HK-2 (cell line): ENCODE data around the gene RRP1.
"Not testable (repeated sequence)": the region's sequence is repeated elsewhere in the genome, so short reads cannot be mapped to it uniquely, and the experiment has no call there.

ENCODE experiments used
- DNase-seq: peaks from one replicate; pipeline ENCODE4 v3.0.0-alpha.2; 2018; ENCODE audit not compliant: unreplicated experiment

The RRP1 gene

DNA sequence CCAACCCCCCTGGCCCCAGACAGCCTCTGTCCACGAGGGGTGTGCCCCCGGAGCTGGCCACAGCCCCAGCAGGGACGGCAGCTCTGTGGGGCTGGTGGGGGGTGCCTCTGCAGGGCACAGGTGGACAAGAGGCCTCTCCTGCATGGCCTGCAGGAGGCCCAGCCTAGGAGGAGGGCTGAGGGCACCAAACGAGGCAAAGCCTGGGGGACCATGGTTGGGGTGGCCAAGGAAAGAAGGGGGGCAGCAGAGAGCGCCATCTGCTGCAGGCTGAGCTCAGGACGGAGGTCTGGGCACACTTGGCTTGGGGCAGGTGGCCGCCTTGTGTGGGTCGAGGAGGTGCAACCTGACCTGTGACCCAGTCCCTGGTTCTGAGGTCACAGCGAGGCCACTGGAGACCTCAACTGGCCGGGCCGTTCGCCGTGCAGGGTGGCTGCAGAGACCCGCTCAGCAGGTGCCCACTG lies 27.3 kb downstream of the RRP1 start:
- DNase-seq = no peak

DNA sequence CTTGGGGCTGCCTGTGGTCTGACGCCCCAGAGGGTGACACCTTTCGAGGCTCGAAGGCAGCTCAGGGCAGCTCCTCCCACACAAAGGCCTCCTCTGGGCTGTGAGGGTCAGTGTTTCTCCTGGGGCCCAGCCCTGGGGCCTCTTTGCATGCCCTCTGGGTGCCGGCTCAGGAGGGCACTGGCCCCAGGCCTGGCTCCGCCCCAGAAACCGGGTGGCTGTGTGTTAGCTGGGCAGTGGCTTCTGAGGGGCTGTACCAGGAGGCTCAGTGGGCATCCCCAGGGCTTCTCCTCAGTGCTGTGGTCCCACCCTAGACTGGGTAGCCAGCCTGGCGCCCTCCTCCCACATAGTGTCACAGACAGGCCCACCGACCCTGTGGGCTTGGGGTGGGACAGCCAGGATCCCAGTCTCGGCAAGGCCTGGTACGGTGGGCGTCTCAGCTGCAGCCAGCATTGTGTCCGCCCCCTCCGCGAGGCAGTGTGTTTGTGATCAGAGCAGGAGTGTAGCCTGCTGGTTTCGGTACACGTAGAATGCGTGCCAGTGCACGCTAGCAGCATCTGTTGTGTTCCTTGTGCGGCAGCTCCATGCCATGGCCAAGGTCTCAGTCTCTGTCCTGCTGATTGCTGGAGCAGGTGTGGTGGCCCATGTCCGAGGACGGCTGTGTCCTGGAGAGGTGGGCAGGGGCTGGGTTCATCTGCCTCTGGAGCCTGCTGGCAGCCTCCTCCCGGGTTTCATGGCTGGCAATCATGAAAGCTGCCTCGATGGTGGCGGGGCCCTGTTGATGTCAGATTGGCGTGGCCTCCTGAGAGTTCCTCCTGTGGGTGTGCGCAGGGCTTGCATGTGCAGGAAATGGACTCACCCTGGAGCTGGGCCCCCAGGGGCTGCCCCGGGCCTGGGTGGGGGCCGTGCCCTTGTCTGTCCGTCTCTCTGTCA lies 28.0 kb downstream of the RRP1 start:
- DNase-seq = no peak

DNA sequence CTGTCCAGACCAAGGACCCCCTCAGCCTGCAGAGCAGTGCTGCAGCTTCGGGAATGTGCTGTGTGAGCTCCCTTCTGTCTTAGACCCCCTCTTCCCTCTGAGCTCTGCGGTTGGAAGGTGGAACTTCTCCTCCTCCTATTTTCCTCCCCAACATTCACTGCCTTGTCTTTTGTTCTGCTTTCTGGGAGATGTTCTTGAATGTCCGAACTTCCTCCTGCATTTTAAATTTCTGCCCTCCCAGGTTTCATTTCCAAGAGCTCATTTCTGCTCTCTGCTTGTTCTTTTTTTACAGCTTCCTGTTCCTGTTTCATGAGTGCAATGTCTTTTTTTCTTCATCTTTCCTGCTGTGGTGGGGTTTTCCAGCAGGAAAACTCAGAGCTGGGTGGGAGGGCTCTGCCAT lies 29.3 kb downstream of the RRP1 start:
- DNase-seq = no peak

- no peak for DNase-seq
Measured at GRCh38 chr21:43819511-43820405, 30.4 kb downstream of the RRP1 start.

DNA sequence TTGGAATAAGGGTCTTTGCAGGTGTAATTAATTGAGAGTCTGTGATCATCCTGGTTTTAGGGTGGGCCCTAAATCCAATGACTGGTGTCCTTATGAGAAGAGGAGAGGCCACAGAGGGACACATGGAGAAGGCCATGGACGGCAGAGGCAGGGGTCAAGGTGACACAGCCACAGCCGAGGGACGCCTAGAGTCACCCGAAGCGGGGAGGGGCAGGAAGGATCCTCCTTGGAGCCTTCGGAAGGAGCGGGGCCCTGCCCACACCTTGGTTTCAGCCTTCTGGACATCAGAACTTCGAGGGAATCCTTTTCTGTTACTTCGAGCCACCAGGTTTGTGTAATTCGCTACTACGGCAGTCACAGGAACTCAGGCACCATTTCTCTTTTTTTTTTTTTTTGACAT lies 31.1 kb downstream of the RRP1 start:
- DNase-seq = no peak

- DNase-seq = not testable (repeated sequence)
Measured at GRCh38 chr21:43822166-43822565, 32.8 kb downstream of the RRP1 start.

- not testable (repeated sequence) for DNase-seq
Measured at GRCh38 chr21:43822741-43823140, 33.4 kb downstream of the RRP1 start.

DNA sequence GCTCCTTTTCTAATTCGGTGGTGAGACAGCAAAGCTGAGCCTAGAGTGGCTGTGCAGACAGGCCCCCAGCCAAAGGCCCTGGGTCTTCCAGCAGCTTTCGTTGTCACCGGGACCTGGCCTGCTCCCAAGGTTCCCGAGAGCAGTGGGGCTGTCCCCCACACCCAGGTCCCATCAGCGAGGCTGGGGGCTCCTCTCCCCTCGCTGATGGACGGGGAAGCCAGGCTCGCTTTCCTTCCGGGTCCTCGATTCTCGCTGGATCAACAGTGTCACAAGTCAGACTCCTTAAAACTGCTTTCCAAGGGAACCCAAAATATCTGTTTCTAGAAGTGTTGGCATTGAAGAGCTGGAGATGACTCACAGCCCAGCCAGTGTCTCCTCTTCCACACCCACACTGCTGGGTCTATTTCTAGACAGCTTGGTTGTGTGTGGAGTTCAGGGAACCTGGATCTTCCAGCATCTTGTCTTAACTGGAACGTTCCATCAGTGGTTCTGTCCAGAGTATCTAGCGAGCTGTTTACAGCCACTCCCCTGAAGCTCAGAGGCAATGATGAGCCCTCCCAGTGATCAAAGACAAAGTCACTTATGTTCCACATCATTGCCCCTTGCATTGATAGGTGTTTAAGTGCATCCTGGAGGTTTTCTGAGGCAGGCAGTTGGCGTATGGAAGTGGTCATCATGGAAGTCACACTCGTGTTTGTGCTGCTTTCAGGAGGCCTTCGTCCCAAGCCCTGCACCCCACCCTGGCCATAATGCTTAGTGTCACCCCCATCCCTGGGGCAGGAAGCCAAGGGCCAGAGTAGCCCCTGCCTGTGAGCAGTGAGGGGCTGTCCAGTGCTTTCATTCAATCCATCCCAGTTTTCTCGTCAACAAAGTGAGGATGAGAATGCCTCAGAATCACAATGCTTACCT lies 35.2 kb downstream of the RRP1 start:
- DNase-seq = no peak

DNA sequence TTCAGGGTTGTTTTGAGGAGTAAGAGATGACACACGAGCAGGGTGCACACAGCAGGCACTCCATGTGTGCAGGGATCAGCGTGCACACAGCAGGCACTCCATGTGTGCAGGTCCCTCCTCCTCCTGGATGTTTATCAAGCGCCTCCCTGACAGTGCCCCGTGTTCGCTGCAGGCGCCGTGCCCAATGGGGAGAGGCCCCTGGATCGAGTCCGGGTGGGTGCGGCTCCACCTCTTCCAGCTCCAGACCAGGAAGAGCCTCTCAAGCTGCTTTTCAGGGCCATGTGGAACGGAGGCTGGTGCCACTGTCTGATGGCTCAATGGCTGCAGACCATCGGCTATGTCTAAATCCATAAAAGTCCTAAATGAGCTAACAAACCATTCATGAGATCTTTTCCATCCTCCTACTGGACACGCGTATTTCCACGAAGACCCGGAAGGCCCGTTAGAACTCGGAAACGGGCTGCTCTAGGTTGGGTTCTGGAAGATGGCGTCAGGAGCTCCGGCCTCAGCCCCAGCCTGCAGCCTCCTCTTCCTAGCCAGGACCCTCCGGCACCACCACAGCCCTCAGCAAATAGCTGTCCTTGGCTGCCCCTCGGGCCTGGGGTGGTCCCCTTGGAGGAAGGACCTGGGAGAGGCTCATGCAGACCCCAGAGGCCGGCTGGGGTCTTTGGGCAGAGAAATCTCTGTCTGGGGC lies 36.0 kb downstream of the RRP1 start:
- DNase-seq = no peak

DNA sequence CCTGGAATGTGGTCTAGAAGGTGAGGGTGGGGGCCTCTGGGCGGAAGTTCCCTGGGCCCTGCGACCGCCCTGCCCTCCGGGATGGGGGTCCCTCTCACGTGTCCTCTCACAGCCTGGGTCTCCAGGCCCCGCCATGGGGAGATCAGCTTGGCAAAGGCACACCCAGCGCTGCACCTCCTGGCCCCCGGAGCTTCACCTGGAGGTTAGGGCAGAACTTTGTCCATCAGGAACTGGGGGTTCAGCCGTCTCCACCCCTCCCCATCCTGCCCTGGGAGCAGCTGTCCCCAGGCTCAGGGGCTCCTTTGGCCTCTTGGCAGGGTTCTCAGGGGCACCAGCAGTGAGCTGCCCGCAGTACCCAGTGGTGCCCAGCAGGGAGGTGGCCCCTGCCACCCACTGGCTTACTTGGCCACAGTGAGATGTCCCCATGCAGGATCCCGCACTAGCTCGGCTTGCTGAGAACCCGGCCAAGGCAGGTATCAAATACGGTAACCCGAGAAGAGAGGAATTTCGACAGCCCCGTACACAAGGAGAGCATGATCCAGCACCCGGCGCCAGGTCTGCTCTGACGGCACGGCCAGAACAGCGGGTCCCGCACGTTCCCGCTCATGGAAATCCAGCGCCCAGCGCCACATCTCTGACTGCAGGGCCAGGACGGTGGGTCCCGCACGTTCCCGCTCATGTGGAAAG lies 36.7 kb downstream of the RRP1 start:
- no peak for DNase-seq

DNA sequence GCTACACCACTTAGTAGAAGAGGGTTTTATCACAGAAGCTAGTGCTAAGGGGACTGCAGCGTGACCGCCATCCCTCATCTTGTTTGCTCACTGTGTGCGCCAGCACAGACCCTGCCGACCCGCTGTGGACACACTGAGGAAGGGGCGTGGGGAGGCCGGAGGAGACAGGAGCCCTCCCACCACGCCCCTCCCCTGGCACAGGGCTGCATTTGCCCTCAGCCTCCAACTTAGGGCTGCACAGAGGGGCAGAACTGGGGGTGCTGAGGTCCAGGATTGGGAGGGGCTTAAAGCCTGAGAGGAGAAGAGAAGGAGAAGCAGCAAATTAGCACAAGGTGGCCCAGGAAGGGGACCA lies 37.2 kb downstream of the RRP1 start:
- no peak for DNase-seq

GRCh38 chr21:43827015-43827611 lies 37.7 kb downstream of the RRP1 start:
- DNase-seq = peak; percentile 47

- no peak for DNase-seq
Measured at GRCh38 chr21:43829161-43829560, 39.8 kb downstream of the RRP1 start.

- no peak for DNase-seq
Measured at GRCh38 chr21:43829575-43830119, 40.3 kb downstream of the RRP1 start.

GRCh38 chr21:43832158-43832550 lies 42.8 kb downstream of the RRP1 start:
- DNase-seq = no peak

- no peak for DNase-seq
Measured at GRCh38 chr21:43832648-43833047, 43.3 kb downstream of the RRP1 start.

DNA sequence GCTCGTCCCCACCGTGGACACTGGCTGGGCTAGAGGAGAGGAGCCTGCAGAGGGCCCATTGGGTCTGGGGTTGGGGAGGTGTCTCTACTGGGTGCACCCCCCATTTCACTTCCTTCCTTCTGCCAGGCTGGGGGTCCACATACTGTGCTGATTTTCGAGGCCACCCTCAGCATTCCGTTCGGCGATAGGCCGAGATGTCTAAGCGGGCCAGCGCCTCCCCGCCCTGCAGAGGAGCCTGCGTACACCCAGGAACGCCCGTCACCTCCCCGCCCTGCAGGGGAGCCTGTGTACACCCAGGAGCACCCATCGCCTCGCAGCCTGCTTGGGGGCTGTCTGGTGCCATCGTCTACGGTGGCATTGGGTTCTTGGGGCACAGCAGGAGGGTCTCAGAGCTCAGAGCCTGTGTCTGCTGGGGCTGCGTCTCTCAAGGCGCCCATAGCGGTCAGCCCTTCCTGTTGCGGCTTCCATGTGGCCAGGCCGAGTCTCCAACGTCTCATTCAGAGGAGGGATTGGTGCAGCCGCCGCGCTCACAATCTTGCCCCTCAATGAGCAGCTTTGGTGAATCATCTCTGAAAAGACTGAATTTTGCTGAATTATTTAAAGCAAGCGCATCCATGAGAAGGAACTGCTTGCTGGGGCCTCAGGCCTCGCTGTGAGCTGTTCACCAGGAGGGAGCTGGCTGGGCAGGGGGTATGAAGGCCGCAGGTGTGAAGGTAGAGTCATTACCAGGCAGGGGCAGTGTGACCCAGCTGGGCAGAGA lies 44.9 kb downstream of the RRP1 start:
- no peak for DNase-seq

DNA sequence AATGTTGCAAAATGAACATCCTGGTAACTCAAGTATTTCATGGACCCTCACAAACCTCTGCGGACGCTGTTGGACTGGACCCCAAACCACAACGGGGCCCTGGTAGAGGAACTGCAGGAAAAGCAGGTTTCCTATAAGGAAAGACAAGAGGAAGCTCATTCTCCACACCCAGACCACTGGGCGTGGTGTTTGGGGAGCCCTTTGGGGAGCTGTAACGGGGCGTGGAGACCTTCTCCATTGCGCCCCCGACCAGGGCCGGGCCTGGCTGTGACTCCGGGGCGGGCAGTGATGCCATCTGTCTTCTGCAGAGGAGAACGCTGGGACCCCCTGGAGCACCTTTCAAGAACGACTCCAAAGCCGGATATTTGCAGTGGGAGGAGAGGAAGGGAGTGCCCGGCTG lies 45.7 kb downstream of the RRP1 start:
- DNase-seq = no peak

GRCh38 chr21:43835861-43836260 lies 46.5 kb downstream of the RRP1 start:
- no peak for DNase-seq
